Activated CD8-positive, alpha-beta T cell treated with anti-CD3 and anti-CD28 coated beads for 36 hours (primary cell): ENCODE measurements around the gene TARBP2. TPM values are rescaled to one million over a fixed set of nuclear protein-coding genes. Genes with fewer than 3 reads are reported as not detected.
"Not testable (repeated sequence)": the region's sequence is repeated elsewhere in the genome, so short reads cannot be mapped to it uniquely, and the experiment has no call there.

Experiments used
- ATAC-seq: fragments of 200-7000 bp; cut with Tn5 transposase; one replicate; pipeline ENCODE4 v1.10.0; 2021; ENCODE audit warnings: mild to moderate bottlenecking, moderate library complexity
- CTCF ChIA-PET: fragments of 350-600 bp; sonication (Branson Sonifier 250); formaldehyde crosslinking; loops from one replicate; lab custom pipeline; 2021; ENCODE audit warnings: antibody characterized with exemption; lab: Charles Lee
- POLR2A ChIA-PET: fragments of 350-600 bp; sonication (Branson Sonifier 250); formaldehyde crosslinking; loops from one replicate; lab custom pipeline; 2021; ENCODE audit warnings: antibody characterized with exemption; lab: Charles Lee
- DNase-seq: peaks from one replicate; pipeline ENCODE4 v3.0.0-alpha.2; 2020
- H3K27ac Mint-ChIP-seq: one replicate; pipeline ENCODE4 v1.8.0; 2021; ENCODE audit warnings: mild to moderate bottlenecking, mixed read lengths
- H3K27me3 Mint-ChIP-seq: one replicate; pipeline ENCODE4 v1.8.0; 2021; ENCODE audit warnings: mixed read lengths
- H3K36me3 Mint-ChIP-seq: one replicate; pipeline ENCODE4 v1.8.0; 2021; ENCODE audit warnings: low read depth, mixed read lengths
- H3K4me1 Mint-ChIP-seq: one replicate; pipeline ENCODE4 v1.8.0; 2021; ENCODE audit warnings: low read depth, mixed read lengths
- H3K4me3 Mint-ChIP-seq: one replicate; pipeline ENCODE4 v1.8.0; 2021; ENCODE audit warnings: mild to moderate bottlenecking, moderate library complexity, mixed read lengths
- H3K9me3 Mint-ChIP-seq: one replicate; pipeline ENCODE4 v1.8.0; 2021; ENCODE audit warnings: mixed read lengths
- intact Hi-C: fragments of 100-400 bp; cut with micrococcal nuclease; formaldehyde crosslinking; loops from one replicate; pipeline ENCODE4 v1.10.0; 2022
- total RNA-seq, 2 experiments: library from RNA; stranded (reverse); gene quantifications; one replicate each; pipeline ENCODE4 v1.2.3, GENCODE V29; 2021
- TF ChIP-seq, protein P1 (sequence below): fragments of 200-600 bp; IDR thresholded peaks from one replicate; pipeline ENCODE4 v1.8.0; 2022; ENCODE audit warnings: antibody characterized with exemption, mild to moderate bottlenecking

The TARBP2 gene
- total RNA-seq, 2 experiments from 2014 or later = 32.0 to 33.3 TPM

DNA sequence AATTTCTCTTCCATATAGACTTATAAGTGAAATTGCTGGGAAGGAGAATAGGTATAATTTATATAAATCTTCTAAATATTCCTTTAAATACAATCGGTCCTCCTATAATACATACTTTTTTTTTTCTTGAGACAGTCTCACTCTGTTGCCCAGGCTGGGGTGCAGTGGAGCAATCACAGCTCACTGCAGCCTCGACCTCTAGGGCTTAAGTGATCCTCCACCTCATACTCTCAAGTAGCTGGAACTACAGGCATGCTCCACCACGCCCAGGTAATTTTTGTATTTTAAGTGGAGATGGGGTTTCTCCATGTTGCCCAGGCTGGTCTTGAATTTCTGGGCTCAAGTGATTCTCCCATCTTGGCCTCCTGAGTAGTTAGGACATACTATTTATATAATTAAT is 35.9 kb downstream of the TARBP2 start:
- Mint-ChIP-seq H3K27me3 (no peaks in the 10 kb centered on the region), H3K27ac (no peak overlapping the region), H3K4me3 (no peak overlapping the region), H3K4me1 (no peaks in the 10 kb centered on the region), H3K36me3 (peaks cover 25% of the 10 kb centered on the region), H3K9me3 (no peaks in the 10 kb centered on the region)
- POLR2A ChIA-PET = interaction anchor here (0.6 kb wide), 1 partner anchor 140 kb away, joined by 3 read pairs; no protein-coding TSS in a partner anchor
- intact Hi-C loops = no loop called here
- no peak for ATAC-seq
- CTCF ChIA-PET = no interaction called here
- TF ChIP-seq, protein P1, sequence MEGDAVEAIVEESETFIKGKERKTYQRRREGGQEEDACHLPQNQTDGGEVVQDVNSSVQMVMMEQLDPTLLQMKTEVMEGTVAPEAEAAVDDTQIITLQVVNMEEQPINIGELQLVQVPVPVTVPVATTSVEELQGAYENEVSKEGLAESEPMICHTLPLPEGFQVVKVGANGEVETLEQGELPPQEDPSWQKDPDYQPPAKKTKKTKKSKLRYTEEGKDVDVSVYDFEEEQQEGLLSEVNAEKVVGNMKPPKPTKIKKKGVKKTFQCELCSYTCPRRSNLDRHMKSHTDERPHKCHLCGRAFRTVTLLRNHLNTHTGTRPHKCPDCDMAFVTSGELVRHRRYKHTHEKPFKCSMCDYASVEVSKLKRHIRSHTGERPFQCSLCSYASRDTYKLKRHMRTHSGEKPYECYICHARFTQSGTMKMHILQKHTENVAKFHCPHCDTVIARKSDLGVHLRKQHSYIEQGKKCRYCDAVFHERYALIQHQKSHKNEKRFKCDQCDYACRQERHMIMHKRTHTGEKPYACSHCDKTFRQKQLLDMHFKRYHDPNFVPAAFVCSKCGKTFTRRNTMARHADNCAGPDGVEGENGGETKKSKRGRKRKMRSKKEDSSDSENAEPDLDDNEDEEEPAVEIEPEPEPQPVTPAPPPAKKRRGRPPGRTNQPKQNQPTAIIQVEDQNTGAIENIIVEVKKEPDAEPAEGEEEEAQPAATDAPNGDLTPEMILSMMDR = no peak
- no peak for DNase-seq

DNA sequence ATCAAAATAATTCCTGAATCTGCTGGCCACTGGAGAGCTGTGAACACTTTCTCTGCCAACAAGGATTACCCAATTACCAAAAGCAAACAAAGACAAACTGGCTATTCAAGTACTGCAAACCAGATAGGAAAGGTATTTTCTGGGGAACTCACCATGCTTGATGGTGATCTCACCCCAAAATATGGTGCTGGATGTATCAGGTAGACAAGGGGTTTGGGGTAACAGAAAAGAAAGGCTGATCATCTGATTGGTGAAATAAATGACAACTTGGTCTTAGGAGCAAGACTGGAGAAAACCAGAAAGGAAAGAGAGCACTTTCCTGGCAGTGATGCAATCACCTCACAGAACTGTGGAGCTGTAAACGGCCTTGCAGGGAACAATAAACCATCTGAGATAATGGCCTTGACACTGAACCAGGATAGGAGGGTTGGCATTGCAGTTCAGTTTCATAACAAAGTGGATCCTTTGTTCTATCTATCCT is 37.2 kb downstream of the TARBP2 start:
- CTCF ChIA-PET = interaction anchor here (1.3 kb wide), 2 partner anchors 30 to 138 kb away, joined by 5 read pairs; partner anchors contain the start of gene ATP5MC2
- Mint-ChIP-seq H3K27ac (peak overlapping the region; percentile 9), H3K4me1 (peaks cover 3% of the 10 kb centered on the region), H3K36me3 (peaks cover 19% of the 10 kb centered on the region), H3K27me3 (no peaks in the 10 kb centered on the region), H3K4me3 (no peak overlapping the region), H3K9me3 (no peaks in the 10 kb centered on the region)
- ATAC-seq = no peak
- intact Hi-C loops = no loop called here
- TF ChIP-seq, protein P1 = no peak
- DNase-seq = no peak
- POLR2A ChIA-PET = no interaction called here

DNA sequence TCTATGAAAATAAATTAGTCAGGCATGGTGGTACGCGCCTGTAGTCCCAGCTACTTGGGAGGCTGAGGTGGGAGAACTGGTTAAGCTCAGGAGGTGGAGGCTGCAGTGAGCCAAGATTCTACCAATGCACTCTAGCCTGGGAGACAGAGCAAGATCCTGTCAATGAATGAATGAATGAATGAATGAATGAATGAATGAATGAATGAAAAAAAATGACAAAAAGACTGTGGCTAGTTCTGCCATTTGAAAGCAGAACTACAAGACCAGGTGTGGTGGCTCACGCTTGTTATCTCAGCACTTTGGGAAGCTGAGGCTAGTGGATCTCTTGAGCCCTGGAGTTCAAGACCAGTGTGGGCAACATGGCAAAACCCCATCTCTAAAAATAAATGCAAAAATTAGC is 38.4 kb downstream of the TARBP2 start:
- DNase-seq (no peak), ATAC-seq (no peak)
- TF ChIP-seq, protein P1 = no peak
- Mint-ChIP-seq H3K36me3 (peaks cover 16% of the 10 kb centered on the region), H3K27me3 (no peaks in the 10 kb centered on the region), H3K27ac (no peak overlapping the region), H3K4me1 (peaks cover 14% of the 10 kb centered on the region), H3K4me3 (no peak overlapping the region), H3K9me3 (no peaks in the 10 kb centered on the region)
- ChIA-PET CTCF (interaction anchor here (0.6 to 2.6 kb wide), 5 partner anchors 9 to 203 kb away, joined by 3 to 7 read pairs (median 3); partner anchors contain the start of gene ATP5MC2), POLR2A (interaction anchor here (1.0 to 1.4 kb wide), 2 partner anchors 56 to 138 kb away, joined by 3 read pairs; no protein-coding TSS in a partner anchor)
- intact Hi-C loops = no loop called here

DNA sequence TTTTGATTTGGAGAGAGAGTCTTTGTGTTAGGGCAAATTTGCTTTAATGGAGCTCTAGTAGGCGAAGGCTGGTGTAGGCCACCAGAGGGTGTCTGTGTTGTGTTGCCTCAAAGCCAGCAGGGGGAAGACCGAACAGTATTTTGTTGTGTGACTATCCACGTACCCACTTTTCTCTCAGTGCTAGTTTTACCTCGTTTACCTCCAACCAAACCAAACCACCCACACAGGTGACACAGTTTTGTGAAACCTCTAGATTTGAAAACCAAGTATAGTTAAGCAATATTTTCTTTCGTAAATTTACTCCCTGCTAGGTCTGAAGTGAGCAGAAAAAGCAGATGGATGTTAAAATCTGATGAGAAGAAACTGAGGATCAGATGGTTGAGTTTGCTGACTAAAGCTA is 42.5 kb downstream of the TARBP2 start:
- Mint-ChIP-seq H3K9me3 (no peaks in the 10 kb centered on the region), H3K27ac (peak overlapping the region; percentile 79), H3K4me3 (no peak overlapping the region), H3K36me3 (peaks cover 10% of the 10 kb centered on the region), H3K4me1 (peaks cover 16% of the 10 kb centered on the region), H3K27me3 (no peaks in the 10 kb centered on the region)
- ChIA-PET CTCF (interaction anchor here (0.5 to 4.8 kb wide), 48 partner anchors 8 to 221 kb away, joined by 3 to 96 read pairs (median 5); partner anchors contain the start of genes ATF7 and ATP5MC2), POLR2A (interaction anchor here (0.9 to 2.6 kb wide), 3 partner anchors 48 to 133 kb away, joined by 3 to 19 read pairs (median 3); partner anchors contain the start of gene ATP5MC2)
- DNase-seq (peak; percentile 79), ATAC-seq (peak; percentile 99)
- intact Hi-C loops = loop anchor here (2.0 to 10.0 kb wide), 2 partner anchors 133 to 201 kb away; partner anchors contain the start of gene ATP5MC2
- TF ChIP-seq, protein P1 = peak; percentile 87

DNA sequence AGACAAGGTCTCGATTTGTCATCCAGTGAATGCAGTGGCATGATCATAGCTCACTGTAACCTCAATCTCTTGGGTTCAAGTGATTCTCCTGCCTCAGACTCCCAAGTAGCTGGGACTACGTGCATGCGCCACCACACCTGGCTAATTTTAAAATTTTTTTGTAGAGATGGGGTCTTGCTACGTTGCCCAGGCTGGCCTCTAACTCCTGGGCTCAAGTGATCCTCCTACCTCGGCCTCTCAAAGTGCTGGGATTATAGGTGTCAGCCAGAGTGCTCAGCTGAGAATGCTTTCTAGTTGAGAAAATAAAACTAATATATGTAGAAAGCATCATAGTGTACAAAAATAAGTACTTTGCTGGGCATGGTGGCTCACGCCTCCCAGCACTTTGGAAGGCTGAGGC is 47.3 kb downstream of the TARBP2 start:
- not testable (repeated sequence) for H3K27ac Mint-ChIP-seq, H3K9me3 Mint-ChIP-seq, H3K36me3 Mint-ChIP-seq

DNA sequence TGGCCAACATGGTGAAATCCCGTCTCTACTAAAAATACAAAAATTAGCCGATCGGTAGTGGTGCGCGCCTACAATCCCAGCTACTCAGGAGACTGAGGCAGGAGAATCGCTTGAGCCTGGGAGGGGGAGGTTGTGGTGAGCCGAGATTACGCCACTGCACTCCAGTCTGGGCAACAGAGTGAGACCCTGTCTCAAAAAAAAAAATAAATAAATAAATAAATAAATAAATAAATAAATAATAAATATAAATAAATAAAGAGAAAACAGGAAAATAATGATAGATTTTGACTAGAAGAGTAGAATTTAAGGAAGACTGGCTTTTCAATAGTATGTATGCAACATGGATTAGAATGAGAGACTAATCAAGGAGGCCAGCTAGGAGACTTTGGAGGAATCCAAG is 49.0 kb downstream of the TARBP2 start:
- H3K27ac Mint-ChIP-seq, intact Hi-C loops, POLR2A ChIA-PET, ATAC-seq, H3K4me1 Mint-ChIP-seq, H3K9me3 Mint-ChIP-seq, H3K27me3 Mint-ChIP-seq, H3K36me3 Mint-ChIP-seq, DNase-seq, H3K4me3 Mint-ChIP-seq: not testable (repeated sequence)
- CTCF ChIA-PET = interaction anchor here (1.1 to 1.5 kb wide), 2 partner anchors 74 to 125 kb away, joined by 3 to 5 read pairs; partner anchors contain the start of gene ATP5MC2

More for the DNA sequence above, 47.3 kb downstream of the TARBP2 start:
- peaks cover 22% of the 10 kb centered on the region for H3K4me1 Mint-ChIP-seq
- H3K4me3 Mint-ChIP-seq, DNase-seq, ATAC-seq, H3K27me3 Mint-ChIP-seq: not testable (repeated sequence)
- CTCF ChIA-PET = interaction anchor here (1.1 to 1.5 kb wide), 3 partner anchors 127 to 199 kb away, joined by 3 read pairs; partner anchors contain the start of gene ATP5MC2
- intact Hi-C loops = loop anchor here (10.0 kb wide), 1 partner anchor 196 kb away; no protein-coding TSS in a partner anchor
- POLR2A ChIA-PET = interaction anchor here (1.1 to 1.7 kb wide), 2 partner anchors 9 to 128 kb away, joined by 3 read pairs; partner anchors contain the start of gene ATP5MC2
